Measurements from ENCODE around the gene CFAP44. TPM values are rescaled to one million over a fixed set of nuclear protein-coding genes. Genes with fewer than 3 reads are reported as not detected.

CFAP44 gene
- total RNA-seq, 1 donor from 2014 or later = 0.64 TPM

Other genes with a start within 250 kb of the CFAP44 start
- 0.13 TPM in 1 of 2 replicates, not detected in the other for gene BOC, start 229.9 kb downstream of the CFAP44 start, total RNA-seq
- 3.0 and 3.9 TPM in 2 replicates for gene SPICE1, start 73.7 kb upstream of the CFAP44 start, total RNA-seq
- gene SIDT1, start 91.1 kb upstream of the CFAP44 start, total RNA-seq = under 0.01 TPM in 1 of 2 replicates, not detected in the other